Fibroblast of lung (primary cell): ENCODE measurements around the gene OTUB1. TPM values are rescaled to one million over a fixed set of nuclear protein-coding genes. Genes with fewer than 3 reads are reported as not detected.

ENCODE experiments used
- DNase-seq, 2 donors: peaks; one replicate each; pipeline versions ENCODE4 v3.0.0 to v3.0.0-alpha.2; 2010; ENCODE audit warnings: low read depth in 2 of 2
- H2AFZ ChIP-seq: 2 replicates; pipeline ENCODE4 v1.5.1; 2012; ENCODE audit warnings: low read length, control low read depth, inconsistent platforms
- H3K27ac ChIP-seq: 2 replicates; pipeline ENCODE4 v1.5.1; 2011; ENCODE audit warnings: low read length, control low read depth; ENCODE audit not compliant: insufficient read depth
- H3K27me3 ChIP-seq: 2 replicates; pipeline ENCODE4 v1.5.1; 2011; ENCODE audit warnings: mild to moderate bottlenecking, low read length; ENCODE audit not compliant: control insufficient read depth, insufficient read depth
- H3K36me3 ChIP-seq: 2 replicates; pipeline ENCODE4 v1.5.1; 2011; ENCODE audit warnings: low read length; ENCODE audit not compliant: control insufficient read depth, insufficient read depth
- H3K4me1 ChIP-seq: 2 replicates; pipeline ENCODE4 v1.5.1; 2011; ENCODE audit warnings: low read length; ENCODE audit not compliant: control insufficient read depth, insufficient read depth; ENCODE audit errors: extremely low read depth
- H3K4me2 ChIP-seq: 2 replicates; pipeline ENCODE4 v1.5.1; 2011; ENCODE audit warnings: low read length, control low read depth; ENCODE audit not compliant: insufficient read depth; ENCODE audit errors: extremely low read depth
- H3K4me3 ChIP-seq, 4 experiments: fragments of 200-600 bp in 1 of 4; sonication (generic) in 1 of 4; replicated peaks in 1 of 4; 2 replicates each; pipeline ENCODE4 v1.5.1; 2011 to 2016; ENCODE audit warnings: low read length in 4 of 4, low read depth in 3 of 4, mild to moderate bottlenecking in 3 of 4, control low read depth in 2 of 4, inconsistent platforms in 1 of 4, mixed read lengths in 1 of 4; ENCODE audit not compliant: insufficient read depth in 1 of 4; ENCODE audit errors: control extremely low read depth in 1 of 4
- H3K79me2 ChIP-seq: 2 replicates; pipeline ENCODE4 v1.5.1; 2012; ENCODE audit warnings: mild to moderate bottlenecking, low read length, inconsistent platforms; ENCODE audit not compliant: control insufficient read depth, insufficient read depth
- H3K9ac ChIP-seq: 2 replicates; pipeline ENCODE4 v1.5.1; 2011; ENCODE audit warnings: mild to moderate bottlenecking, low read length, control low read depth; ENCODE audit not compliant: insufficient read depth
- H3K9me3 ChIP-seq: 2 replicates; pipeline ENCODE4 v1.5.1; 2012; ENCODE audit warnings: low read depth, low read length; ENCODE audit not compliant: control insufficient read depth, insufficient read depth
- H4K20me1 ChIP-seq: 2 replicates; pipeline ENCODE4 v1.5.1; 2011; ENCODE audit warnings: low read length; ENCODE audit not compliant: control insufficient read depth, insufficient read depth; ENCODE audit errors: extremely low read depth
- CTCF ChIP-seq, 2 donors: IDR thresholded peaks in 1 of 2; conservative IDR thresholded peaks in 1 of 2; 1 replicate in 1 of 2; 2 replicates in 1 of 2; pipeline ENCODE4 v1.5.1; 2011 to 2012; ENCODE audit warnings: low read length in 2 of 2, control low read depth in 1 of 2, inconsistent platforms in 1 of 2, low read depth in 1 of 2, mild to moderate bottlenecking in 1 of 2
- EZH2 ChIP-seq: IDR thresholded peaks from 2 replicates; pipeline ENCODE4 v1.5.1; 2012; ENCODE audit warnings: low read length, control low read depth, mild to moderate bottlenecking; ENCODE audit errors: missing control alignments
- polyA plus RNA-seq, 2 donors: library from polyadenylated mRNA; depleted of rRNA in 1 of 2; stranded (reverse) in 1 of 2; unstranded in 1 of 2; fragments of >200 nt; gene quantifications; 2 replicates each; pipeline ENCODE4 v1.2.1, GENCODE V29; 2011 to 2012; ENCODE audit warnings: missing spikeins in 1 of 2
- total RNA-seq: library from RNA; depleted of rRNA; stranded (reverse); fragments of >200 nt; gene quantifications from 2 replicates; pipeline ENCODE4 v1.2.1, GENCODE V29; 2014

OTUB1 gene
- total and polyA plus RNA-seq, 2 donors (not counting 1 experiment from before 2014, with no cell fraction given): 37.8 to 113 TPM

GRCh38 chr11:64034411-64034811 lies 48.2 kb downstream of the OTUB1 start:
- H3K4me2 ChIP-seq: no peak overlapping the region
- DNase-seq: no peak
- no peak overlapping the region for H3K27ac ChIP-seq
- no peak for TF ChIP-seq CTCF (conservative IDR thresholded peaks at IDR 0.05 in 1 of 2, IDR thresholded peaks at IDR 0.05 in 1 of 2; ENCODE audit: low read depth in 1 of 2, low read length in 2 of 2)
- no peak for TF ChIP-seq EZH2
- no peaks in the 10 kb centered on the region for H3K36me3 ChIP-seq
- H3K79me2 ChIP-seq: no peaks in the 10 kb centered on the region
- no peak overlapping the region for H2AFZ ChIP-seq
- no peaks in the 10 kb centered on the region for H4K20me1 ChIP-seq
- H3K9ac ChIP-seq: no peak overlapping the region
- no peaks in the 10 kb centered on the region for H3K9me3 ChIP-seq
- H3K4me3 ChIP-seq: no peak overlapping the region
- H3K27me3 ChIP-seq: peaks cover 15% of the 10 kb centered on the region
- H3K4me1 ChIP-seq: no peaks in the 10 kb centered on the region

- H3K27me3 ChIP-seq: peaks cover 15% of the 10 kb centered on the region
- DNase-seq: no peak
- no peak overlapping the region for H3K4me2 ChIP-seq
- no peak overlapping the region for H3K27ac ChIP-seq
- H3K79me2 ChIP-seq: no peaks in the 10 kb centered on the region
- no peak overlapping the region for H3K4me3 ChIP-seq
- H3K4me1 ChIP-seq: no peaks in the 10 kb centered on the region
- H3K9me3 ChIP-seq: no peaks in the 10 kb centered on the region
- TF ChIP-seq EZH2 (peak; percentile 97), CTCF (conservative IDR thresholded peaks at IDR 0.05 in 1 of 2, IDR thresholded peaks at IDR 0.05 in 1 of 2; ENCODE audit: low read depth in 1 of 2, low read length in 2 of 2) (no peak)
- no peaks in the 10 kb centered on the region for H3K36me3 ChIP-seq
- no peaks in the 10 kb centered on the region for H4K20me1 ChIP-seq
- no peak overlapping the region for H3K9ac ChIP-seq
- no peak overlapping the region for H2AFZ ChIP-seq
Measured at GRCh38 chr11:64035081-64035524, 48.9 kb downstream of the OTUB1 start.

- DNase-seq: no peak
- H3K36me3 ChIP-seq: no peaks in the 10 kb centered on the region
- H3K9ac ChIP-seq: no peak within 1 kb of the TSS
- TF ChIP-seq EZH2 (no peak), CTCF (conservative IDR thresholded peaks at IDR 0.05 in 1 of 2, IDR thresholded peaks at IDR 0.05 in 1 of 2; ENCODE audit: low read depth in 1 of 2, low read length in 2 of 2) (no peak)
- no peaks in the 10 kb centered on the region for H3K79me2 ChIP-seq
- no peak within 1 kb of the TSS for H2AFZ ChIP-seq
- no peaks in the 10 kb centered on the region for H3K4me1 ChIP-seq
- peaks cover 15% of the 10 kb centered on the region for H3K27me3 ChIP-seq
- no peak within 1 kb of the TSS for H3K4me2 ChIP-seq
- no peaks in the 10 kb centered on the region for H4K20me1 ChIP-seq
- H3K27ac ChIP-seq: no peak within 1 kb of the TSS
- no peaks in the 10 kb centered on the region for H3K9me3 ChIP-seq
- peak within 1 kb of the TSS in 2 of 4 experiments; percentile 27 to 52 for H3K4me3 ChIP-seq
Measured at GRCh38 chr11:64035576-64035975, 49.3 kb downstream of the OTUB1 start, which contains the start of gene FLRT1. FLRT1 (plus strand) TSS chr11:64035931; CDS start chr11:64116268, 80,337 bp downstream.
